HCEC 1CT (cell line): ENCODE results near the gene FALEC.

Experiments used
- DNase-seq: peaks from one replicate; pipeline ENCODE4 v3.0.0-alpha.2; 2017

Gene FALEC

GRCh38 chr1:150515328-150516049 is at the start of gene FALEC:
TSS of gene FALEC (plus strand) at chr1:150515752.
- DNase-seq = peak; percentile 97

GRCh38 chr1:150466964-150467363 is 48.6 kb upstream of the FALEC start:
- no peak for DNase-seq

DNA sequence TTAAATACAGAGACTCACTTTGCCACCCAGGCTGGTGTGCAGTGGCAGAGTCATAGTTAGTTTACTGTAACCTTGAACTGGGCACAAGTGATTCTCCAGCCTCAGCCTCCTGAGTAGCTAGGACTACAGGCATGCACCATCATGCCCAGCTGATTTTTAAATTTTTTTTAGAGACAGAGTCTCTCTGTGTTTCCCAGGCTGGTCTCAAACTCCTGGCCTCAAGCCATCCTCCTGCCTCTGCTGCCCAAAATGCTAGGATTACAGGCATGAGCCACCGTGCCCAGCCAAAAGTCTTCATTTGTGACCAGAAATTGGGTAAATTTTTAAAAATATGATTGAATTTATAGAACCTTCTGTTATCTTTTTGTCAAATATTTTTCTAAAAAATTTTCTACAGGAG is 46.3 kb upstream of the FALEC start:
- no peak for DNase-seq

GRCh38 chr1:150472601-150473200 is 42.9 kb upstream of the FALEC start:
- DNase-seq = no peak

GRCh38 chr1:150473659-150474058 is 41.9 kb upstream of the FALEC start:
- no peak for DNase-seq

DNA sequence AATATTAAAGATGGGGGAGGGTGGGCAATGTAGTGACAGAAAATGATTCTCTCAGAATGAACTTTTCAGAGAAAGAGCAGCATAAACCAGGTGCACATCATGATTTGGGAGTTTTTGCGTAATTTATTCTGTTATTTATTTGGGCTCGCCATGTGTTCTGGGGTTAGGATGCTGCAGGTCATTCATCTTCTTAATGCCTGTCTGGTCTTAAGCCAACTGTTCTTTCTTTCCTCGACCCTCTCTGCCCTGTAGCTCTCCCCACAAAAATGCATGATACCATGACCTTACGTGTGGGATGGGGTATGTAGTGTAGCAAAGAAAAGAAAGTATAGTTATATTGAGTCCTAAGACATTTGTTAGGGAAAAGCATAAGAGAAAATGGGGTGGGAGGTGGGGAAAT is 40.7 kb upstream of the FALEC start:
- DNase-seq = no peak

GRCh38 chr1:150476754-150477153 is 38.8 kb upstream of the FALEC start:
- DNase-seq = peak; percentile 52

DNA sequence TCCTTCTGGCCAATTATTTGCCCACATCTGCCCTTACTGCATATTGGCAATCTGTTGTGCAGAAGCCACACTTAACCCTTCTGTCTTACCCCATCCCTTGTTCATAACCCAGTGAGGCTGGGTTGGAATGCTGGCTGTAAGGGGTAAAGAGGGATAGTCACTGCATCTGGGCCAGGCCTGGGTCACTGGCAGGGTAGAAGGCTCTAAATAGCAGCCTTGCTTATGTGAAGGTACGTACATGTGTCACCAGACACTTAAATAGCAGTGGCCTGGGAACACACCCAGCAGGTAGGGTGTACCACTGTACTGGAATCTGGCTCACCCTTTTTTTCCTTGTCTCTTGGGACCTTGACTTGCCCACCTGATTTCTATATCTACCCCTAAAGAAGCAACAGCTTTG is 38.2 kb upstream of the FALEC start:
- DNase-seq = peak; percentile 34

- DNase-seq = peak; percentile 95
Measured at GRCh38 chr1:150477733-150478132, 37.8 kb upstream of the FALEC start.

DNA sequence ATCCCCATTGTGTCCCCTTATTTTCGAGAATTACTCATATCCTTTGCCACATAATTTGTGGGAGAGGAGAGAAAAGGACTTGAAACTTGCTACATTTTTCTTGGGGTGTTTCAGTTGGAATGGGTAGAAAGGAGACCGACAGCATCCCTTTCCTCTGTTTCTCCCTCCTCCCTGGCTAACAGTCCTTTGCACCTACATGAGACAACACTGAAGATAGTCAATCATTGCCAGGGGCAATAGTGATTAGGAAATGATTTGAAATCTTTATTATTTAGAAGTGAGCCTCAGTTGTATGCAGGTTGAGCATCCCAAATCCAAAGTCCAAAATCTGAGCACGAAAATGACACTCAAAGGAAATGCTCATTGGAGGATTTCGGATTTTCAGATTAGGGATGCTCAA is 36.2 kb upstream of the FALEC start:
- DNase-seq = no peak

GRCh38 chr1:150479927-150480352 is 35.6 kb upstream of the FALEC start:
- DNase-seq = no peak

DNA sequence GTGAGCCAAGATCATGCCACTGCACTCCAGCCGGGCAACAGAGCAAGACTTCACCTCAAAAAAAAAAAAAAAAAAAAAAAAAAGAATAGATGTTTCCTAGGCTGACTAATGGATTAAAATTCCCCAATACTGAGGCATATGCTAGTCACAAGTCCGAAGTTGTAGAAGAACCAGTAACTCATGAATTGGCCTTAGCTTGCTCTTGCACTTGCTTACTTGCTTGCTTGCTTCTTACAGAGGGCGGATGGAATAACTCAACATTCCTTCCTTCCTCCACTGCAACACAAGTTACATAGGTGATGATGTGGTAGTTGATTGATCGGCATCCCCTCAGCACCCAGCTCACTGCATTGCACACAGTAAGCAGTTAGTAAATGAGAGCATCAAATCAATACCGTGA is 31.1 kb upstream of the FALEC start:
- peak; percentile 91 for DNase-seq

GRCh38 chr1:150484861-150485260 is 30.7 kb upstream of the FALEC start:
- DNase-seq = peak; percentile 59

GRCh38 chr1:150486966-150487762 is 28.4 kb upstream of the FALEC start, which contains the start of gene TARS2:
TSS of gene TARS2 (plus strand) at chr1:150487419. CDS start at chr1:150487451, 32 bp downstream.
- DNase-seq = peak; percentile 97

GRCh38 chr1:150487763-150488115 is 27.8 kb upstream of the FALEC start:
- DNase-seq = no peak

- no peak for DNase-seq
Measured at GRCh38 chr1:150493175-150493574, 22.4 kb upstream of the FALEC start.

DNA sequence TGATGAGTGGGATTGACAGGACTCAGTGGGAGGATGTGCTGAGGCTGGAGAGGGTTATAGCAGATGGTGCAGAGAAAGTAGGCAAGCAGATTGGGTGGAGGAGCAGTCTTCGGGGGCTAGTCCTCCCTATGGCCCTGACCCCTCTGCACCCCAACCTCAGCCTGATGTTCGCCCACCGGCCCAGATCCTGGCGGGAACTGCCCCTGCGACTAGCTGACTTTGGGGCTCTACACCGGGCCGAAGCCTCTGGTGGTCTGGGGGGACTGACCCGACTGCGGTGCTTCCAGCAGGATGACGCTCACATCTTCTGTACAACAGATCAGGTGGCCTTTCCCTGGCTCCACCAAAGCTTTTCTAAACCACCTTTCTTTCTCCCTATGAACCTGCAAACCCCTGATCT is 17.2 kb upstream of the FALEC start:
- no peak for DNase-seq

GRCh38 chr1:150505431-150505830 is 10.1 kb upstream of the FALEC start:
- no peak for DNase-seq

- peak; percentile 87 for DNase-seq
Measured at GRCh38 chr1:150507912-150508864, 7.4 kb upstream of the FALEC start, which contains the start of gene ECM1. TSS of gene ECM1 (plus strand) at chr1:150508109. CDS start at chr1:150508210, 101 bp downstream.

GRCh38 chr1:150508982-150509381 is 6.6 kb upstream of the FALEC start:
- no peak for DNase-seq

- no peak for DNase-seq
Measured at GRCh38 chr1:150511551-150511950, 4.0 kb upstream of the FALEC start.

- DNase-seq = no peak
Measured at GRCh38 chr1:150511985-150512660, 3.4 kb upstream of the FALEC start.
